ENCODE measurements around the gene GRB10.

GRCh38 chr7:50761713-50762112 is 21.0 kb downstream of the GRB10 start:
- TF ChIP-seq CTCF (IDR thresholded peaks at IDR 0.05) (no peak), POLR2A (IDR thresholded peaks at IDR 0.05; ENCODE audit: low read length) (no peak), REST (IDR thresholded peaks at IDR 0.05) (no peak), ELK1 (IDR thresholded peaks at IDR 0.05; ENCODE audit: low read depth, low read length) (no peak), HDAC2 (IDR thresholded peaks at IDR 0.05) (no peak), POLR2AphosphoS2 (conservative IDR thresholded peaks at IDR 0.05; ENCODE audit: low read length) (no peak), CHD2 (IDR thresholded peaks at IDR 0.05; ENCODE audit: low read length, partially characterized antibody) (no peak), MAZ (IDR thresholded peaks at IDR 0.05; ENCODE audit: borderline replicate concordance, low read depth, low read length) (no peak)

Measured in A549 (cell line).